GM12878 (cell line): ENCODE measurements around the gene PRX. TPM values are rescaled to one million over a fixed set of nuclear protein-coding genes. Genes with fewer than 3 reads are reported as not detected.

ENCODE experiments used
- ATAC-seq: fragments of 200-7000 bp; cut with Tn5 transposase; 3 replicates; pipeline ENCODE4 v1.9.1; 2020; ENCODE audit warnings: mild to moderate bottlenecking, moderate library complexity
- BruUV-seq: library from RNA; stranded (reverse); fragments of 400-500 nt; replicated peaks from 2 replicates; lab custom pipeline; 2021; lab: Mats Ljungman, UMichigan
- CTCF ChIA-PET: fragments of 300-600 bp; sonication (Branson Sonifier 250); formaldehyde crosslinking; extraction: SDS; loops from one replicate; lab custom pipeline; 2021; ENCODE audit warnings: inconsistent platforms; lab: Yijun Ruan, JAX
- POLR2A ChIA-PET: fragments of 350-600 bp; formaldehyde crosslinking; extraction: SDS; loops from one replicate; lab custom pipeline; 2021; ENCODE audit warnings: inconsistent platforms; lab: Charles Lee
- RAD21 ChIA-PET: fragments of 300-600 bp; sonication (Branson Sonifier 250); formaldehyde crosslinking; loops from one replicate; lab custom pipeline; 2023; ENCODE audit warnings: antibody characterized with exemption; ENCODE audit not compliant: unreplicated experiment; lab: Charles Lee
- SMC1A ChIA-PET: fragments of 300-600 bp; sonication (Branson Sonifier 250); formaldehyde crosslinking; loops from one replicate; lab custom pipeline; 2023; ENCODE audit not compliant: unreplicated experiment, uncharacterized antibody; lab: Charles Lee
- DNase-seq: peaks from one replicate; pipeline ENCODE4 v3.0.0-alpha.2; 2011; ENCODE audit warnings: low read depth, low spot score
- FAIRE-seq: peaks from 3 replicates; lab custom pipeline; 2011; peaks lifted over from hg19 to GRCh38; lab: Jason Lieb, UNC
- H2AFZ ChIP-seq: 2 replicates; pipeline ENCODE4 v1.6.0; 2011; ENCODE audit warnings: low read depth, low read length, control low read depth; ENCODE audit not compliant: control insufficient read depth
- H3K27ac ChIP-seq: 2 replicates; pipeline ENCODE4 v1.5.1; 2011; ENCODE audit warnings: control low read depth; ENCODE audit not compliant: control insufficient read depth, insufficient read depth
- H3K27me3 ChIP-seq, 2 experiments: replicated peaks in 1 of 2; 2 replicates each; pipeline versions ENCODE4 v1.6.0 to v1.6.1; 2011; ENCODE audit warnings: low read length in 1 of 2; ENCODE audit not compliant: control insufficient read depth in 2 of 2, insufficient read depth in 2 of 2
- H3K36me3 ChIP-seq, 2 experiments: 2 replicates each; pipeline ENCODE4 v1.5.1; 2011; ENCODE audit warnings: low read length in 1 of 2; ENCODE audit not compliant: control insufficient read depth in 2 of 2, insufficient read depth in 2 of 2
- H3K4me1 ChIP-seq: 2 replicates; pipeline ENCODE4 v1.6.1; 2011; ENCODE audit warnings: mild to moderate bottlenecking, low read length, moderate library complexity, mixed read lengths; ENCODE audit not compliant: control insufficient read depth, insufficient read depth
- H3K4me2 ChIP-seq: 2 replicates; pipeline ENCODE4 v1.6.0; 2011; ENCODE audit warnings: control low read depth; ENCODE audit not compliant: control insufficient read depth, insufficient read depth
- H3K4me3 ChIP-seq: fragments of 200-600 bp; sonication (generic); 2 replicates; pipeline ENCODE4 v1.5.1; 2016
- H3K79me2 ChIP-seq: 2 replicates; pipeline ENCODE4 v1.6.0; 2011; ENCODE audit warnings: low read length; ENCODE audit not compliant: control insufficient read depth, insufficient read depth
- H3K9ac ChIP-seq: 2 replicates; pipeline ENCODE4 v1.8.0; 2011; ENCODE audit warnings: low read length, control low read depth, mixed read lengths; ENCODE audit not compliant: control insufficient read depth, insufficient read depth
- H3K9me3 ChIP-seq: replicated peaks from 3 replicates; pipeline ENCODE4 v1.5.1; 2011; ENCODE audit warnings: mild to moderate bottlenecking, low read length; ENCODE audit not compliant: control insufficient read depth, insufficient read depth
- H4K20me1 ChIP-seq: 2 replicates; pipeline ENCODE4 v1.6.0; 2011; ENCODE audit not compliant: control insufficient read depth, insufficient read depth
- BRCA1 ChIP-seq: IDR thresholded peaks from 2 replicates; pipeline ENCODE4 v1.6.1; 2011; ENCODE audit warnings: low read depth, low read length, improper control_type of control experiment
- CBFB ChIP-seq: IDR thresholded peaks from 2 replicates; pipeline ENCODE4 v1.6.1; 2016; ENCODE audit warnings: antibody characterized with exemption, low read depth
- CEBPB ChIP-seq, 2 experiments: fragments of 150-350 bp in 1 of 2; IDR thresholded peaks; 2 replicates each; pipeline ENCODE4 v1.6.1; 2012 to 2014; ENCODE audit warnings: low read depth in 2 of 2, low read length in 2 of 2, borderline replicate concordance in 1 of 2, inconsistent platforms in 1 of 2
- FOXM1 ChIP-seq: IDR thresholded peaks from 2 replicates; pipeline ENCODE4 v1.6.1; 2012; ENCODE audit warnings: low read depth, mild to moderate bottlenecking, inconsistent platforms, low read length, moderate library complexity
- HDAC6 ChIP-seq: fragments of 200-600 bp; sonication (generic); IDR thresholded peaks from one replicate; pipeline ENCODE4 v1.8.0; 2017; ENCODE audit warnings: antibody characterized with exemption; ENCODE audit not compliant: unreplicated experiment
- IKZF2 ChIP-seq, 2 experiments: fragments of 450-650 bp; IDR thresholded peaks; 2 replicates each; pipeline ENCODE4 v1.6.1; 2017; ENCODE audit warnings: mild to moderate bottlenecking in 2 of 2, moderate library complexity in 2 of 2
- NFIC ChIP-seq: IDR thresholded peaks from 2 replicates; pipeline ENCODE4 v1.6.1; 2012; ENCODE audit warnings: low read depth, mild to moderate bottlenecking, inconsistent platforms, low read length, moderate library complexity
- RAD21 ChIP-seq: IDR thresholded peaks from 2 replicates; pipeline ENCODE4 v1.6.1; 2011; ENCODE audit warnings: mild to moderate bottlenecking, low read depth, low read length, moderate library complexity; ENCODE audit not compliant: insufficient read depth
- RAD51 ChIP-seq: fragments of 450-650 bp; IDR thresholded peaks from 2 replicates; pipeline ENCODE4 v1.6.1; 2016; ENCODE audit warnings: moderate library complexity, mild to moderate bottlenecking, inconsistent platforms
- SRF ChIP-seq, 2 experiments: IDR thresholded peaks; 2 replicates each; pipeline ENCODE4 v1.6.1; 2011; ENCODE audit warnings: low read depth in 2 of 2, low read length in 2 of 2, mild to moderate bottlenecking in 1 of 2, moderate library complexity in 1 of 2
- TARDBP ChIP-seq: IDR thresholded peaks from 2 replicates; pipeline ENCODE4 v1.6.1; 2016; ENCODE audit warnings: borderline replicate concordance
- ZSCAN29 ChIP-seq: fragments of 450-650 bp; IDR thresholded peaks from 2 replicates; pipeline ENCODE4 v1.6.1; 2017; ENCODE audit warnings: mild to moderate bottlenecking, moderate library complexity
- WGBS: methylation state at CpG from one replicate; pipeline ENCODE4 v1.1.6; 2016; ENCODE audit warnings: low lambda C conversion rate; ENCODE audit not compliant: insufficient replicate concordance, insufficient coverage; ENCODE audit errors: missing lambda C conversion rate; 5-methylcytosine and 5-hydroxymethylcytosine counted together
- in situ Hi-C: fragments of 300-500 bp; cut with MboI; formaldehyde crosslinking; loops from 9 replicates; pipeline ENCODE4 v1.14.3; 2018; ENCODE audit warnings: mixed read lengths
- intact Hi-C: fragments of 100-400 bp; cut with micrococcal nuclease; formaldehyde crosslinking; loops from one replicate; pipeline ENCODE4 v1.14.2; 2022; ENCODE audit not compliant: unreplicated experiment
- polyA plus RNA-seq, 11 experiments: library from polyadenylated mRNA; depleted of rRNA in 4 of 11; unstranded in 6 of 11; stranded (reverse) in 5 of 11; fragments of >200 nt; fragmentation: Nextera tagmentation in 4 of 11; fragmentation: Illumina TruSeq in 1 of 11; extraction: Ambion mirVana in 4 of 11; extraction: Trizol in 1 of 11; gene quantifications; 1 replicate in 1 of 11; 2 replicates in 10 of 11; pipeline versions ENCODE4 v1.2.1 to v1.2.3, GENCODE V29; 2011 to 2016; ENCODE audit warnings: inconsistent platforms in 2 of 11, missing spikeins in 2 of 11, low read depth in 1 of 11
- total RNA-seq, 4 experiments: library from RNA; depleted of rRNA in 3 of 4; stranded (reverse); fragments of >200 nt in 3 of 4; fragmentation: Illumina TruSeq in 1 of 4; extraction: Trizol in 1 of 4; gene quantifications; 2 replicates each; pipeline versions ENCODE4 v1.2.1 to v1.2.3, GENCODE V29; 2013 to 2021
- TF ChIP-seq, protein P1 (sequence below): fragments of 450-650 bp; IDR thresholded peaks from 2 replicates; pipeline ENCODE4 v1.6.1; 2016; ENCODE audit warnings: mild to moderate bottlenecking
- TF ChIP-seq, protein P2 (sequence below): IDR thresholded peaks from 2 replicates; pipeline ENCODE4 v1.6.1; 2012; ENCODE audit warnings: low read length, inconsistent platforms
- TF ChIP-seq, protein P3 (sequence below): fragments of 450-650 bp; IDR thresholded peaks from 2 replicates; pipeline ENCODE4 v1.6.1; 2018; ENCODE audit warnings: borderline replicate concordance, mild to moderate bottlenecking; ENCODE audit not compliant: partially characterized antibody
- TF ChIP-seq, protein P4 (sequence below): fragments of 450-650 bp; IDR thresholded peaks from 2 replicates; pipeline ENCODE4 v1.6.1; 2014; ENCODE audit warnings: mild to moderate bottlenecking

The PRX gene
- total and polyA plus RNA-seq, 10 of the 15 experiments (the other 5 are each of a cell fraction or from before 2014, with no cell fraction given) = 0.02 to 1.4 (median 0.54) TPM; not detected in 1

DNA sequence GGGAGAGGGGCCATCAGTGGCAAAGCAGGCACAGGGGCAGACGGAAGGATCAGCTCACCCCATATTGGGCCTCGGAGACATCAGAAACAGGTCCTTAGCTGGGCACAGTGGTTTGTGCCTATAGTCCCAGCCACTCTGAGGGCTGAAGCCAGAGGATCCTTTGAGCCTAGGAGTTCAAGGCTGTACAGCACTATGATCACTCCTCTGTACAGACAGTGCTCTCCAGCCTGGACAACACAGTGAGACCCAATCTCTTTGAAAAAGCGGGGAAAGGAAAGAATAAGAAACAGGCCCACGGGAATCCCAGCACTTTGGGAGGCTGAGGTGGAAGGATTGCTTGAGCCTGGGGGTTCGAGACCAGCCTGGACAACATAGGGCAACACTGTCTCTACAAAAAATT, 6.6 kb upstream of the PRX start:
- in situ Hi-C loops (no loop called here), intact Hi-C loops (loop anchor here (5.0 kb wide), 1 partner anchor 62 kb away; no protein-coding TSS in a partner anchor)
- DNase-seq = no peak
- Histone ChIP-seq H3K4me1 (peaks cover 22% of the 10 kb centered on the region), H4K20me1 (no peaks in the 10 kb centered on the region), H2AFZ (no peak overlapping the region), H3K27me3 (no peaks in the 10 kb centered on the region), H3K9me3 (no peaks in the 10 kb centered on the region), H3K36me3 (peaks cover 0 to 6% of the 10 kb centered on the region in 2 experiments; a peak in 2 of 4 replicates), H3K9ac (no peak overlapping the region), H3K27ac (no peak overlapping the region), H3K4me2 (no peak overlapping the region), H3K4me3 (no peak overlapping the region), H3K79me2 (peaks cover 22% of the 10 kb centered on the region)
- ChIA-PET SMC1A (interaction anchor here (0.7 to 2.3 kb wide), 12 partner anchors 8 to 114 kb away, joined by 3 to 35 read pairs (median 6); partner anchors contain the start of genes BLVRB and SERTAD3), CTCF (interaction anchor here (1.2 to 7.1 kb wide), 13 partner anchors 9 to 184 kb away, joined by 3 to 67 read pairs (median 8); partner anchors contain the start of genes BLVRB, C19orf47, PLD3 and SERTAD3), RAD21 (interaction anchor here (0.6 to 2.7 kb wide), 7 partner anchors 8 to 115 kb away, joined by 5 to 35 read pairs (median 15); partner anchors contain the start of genes BLVRB and SERTAD3), POLR2A (interaction anchor here (0.6 to 5.5 kb wide), 10 partner anchors 9 to 24 kb away, joined by 3 to 55 read pairs (median 8); partner anchors contain the start of gene SERTAD3)
- 88% methylated on average over 5 of the region's 5 CpGs for WGBS
- no TSS peak for BruUV-seq
- FAIRE-seq = no peak
- TF ChIP-seq NFIC (no peak), IKZF2 (IDR thresholded peaks at IDR 0.05) (no peak), RAD51 (no peak), BRCA1 (no peak), FOXM1 (no peak), HDAC6 (no peak), CEBPB (IDR thresholded peaks at IDR 0.05; ENCODE audit: borderline replicate concordance in 1 of 2, low read depth in 2 of 2, low read length in 2 of 2) (no peak), SRF (IDR thresholded peaks at IDR 0.05; ENCODE audit: low read depth in 2 of 2, low read length in 2 of 2) (no peak), RAD21 (no peak), ZSCAN29 (no peak), CBFB (no peak), TARDBP (no peak)
- TF ChIP-seq, protein P1, sequence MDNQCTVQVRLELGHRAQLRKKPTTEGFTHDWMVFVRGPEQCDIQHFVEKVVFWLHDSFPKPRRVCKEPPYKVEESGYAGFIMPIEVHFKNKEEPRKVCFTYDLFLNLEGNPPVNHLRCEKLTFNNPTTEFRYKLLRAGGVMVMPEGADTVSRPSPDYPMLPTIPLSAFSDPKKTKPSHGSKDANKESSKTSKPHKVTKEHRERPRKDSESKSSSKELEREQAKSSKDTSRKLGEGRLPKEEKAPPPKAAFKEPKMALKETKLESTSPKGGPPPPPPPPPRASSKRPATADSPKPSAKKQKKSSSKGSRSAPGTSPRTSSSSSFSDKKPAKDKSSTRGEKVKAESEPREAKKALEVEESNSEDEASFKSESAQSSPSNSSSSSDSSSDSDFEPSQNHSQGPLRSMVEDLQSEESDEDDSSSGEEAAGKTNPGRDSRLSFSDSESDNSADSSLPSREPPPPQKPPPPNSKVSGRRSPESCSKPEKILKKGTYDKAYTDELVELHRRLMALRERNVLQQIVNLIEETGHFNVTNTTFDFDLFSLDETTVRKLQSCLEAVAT = no peak
- TF ChIP-seq, protein P2, sequence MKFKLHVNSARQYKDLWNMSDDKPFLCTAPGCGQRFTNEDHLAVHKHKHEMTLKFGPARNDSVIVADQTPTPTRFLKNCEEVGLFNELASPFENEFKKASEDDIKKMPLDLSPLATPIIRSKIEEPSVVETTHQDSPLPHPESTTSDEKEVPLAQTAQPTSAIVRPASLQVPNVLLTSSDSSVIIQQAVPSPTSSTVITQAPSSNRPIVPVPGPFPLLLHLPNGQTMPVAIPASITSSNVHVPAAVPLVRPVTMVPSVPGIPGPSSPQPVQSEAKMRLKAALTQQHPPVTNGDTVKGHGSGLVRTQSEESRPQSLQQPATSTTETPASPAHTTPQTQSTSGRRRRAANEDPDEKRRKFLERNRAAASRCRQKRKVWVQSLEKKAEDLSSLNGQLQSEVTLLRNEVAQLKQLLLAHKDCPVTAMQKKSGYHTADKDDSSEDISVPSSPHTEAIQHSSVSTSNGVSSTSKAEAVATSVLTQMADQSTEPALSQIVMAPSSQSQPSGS = no peak
- TF ChIP-seq, protein P3, sequence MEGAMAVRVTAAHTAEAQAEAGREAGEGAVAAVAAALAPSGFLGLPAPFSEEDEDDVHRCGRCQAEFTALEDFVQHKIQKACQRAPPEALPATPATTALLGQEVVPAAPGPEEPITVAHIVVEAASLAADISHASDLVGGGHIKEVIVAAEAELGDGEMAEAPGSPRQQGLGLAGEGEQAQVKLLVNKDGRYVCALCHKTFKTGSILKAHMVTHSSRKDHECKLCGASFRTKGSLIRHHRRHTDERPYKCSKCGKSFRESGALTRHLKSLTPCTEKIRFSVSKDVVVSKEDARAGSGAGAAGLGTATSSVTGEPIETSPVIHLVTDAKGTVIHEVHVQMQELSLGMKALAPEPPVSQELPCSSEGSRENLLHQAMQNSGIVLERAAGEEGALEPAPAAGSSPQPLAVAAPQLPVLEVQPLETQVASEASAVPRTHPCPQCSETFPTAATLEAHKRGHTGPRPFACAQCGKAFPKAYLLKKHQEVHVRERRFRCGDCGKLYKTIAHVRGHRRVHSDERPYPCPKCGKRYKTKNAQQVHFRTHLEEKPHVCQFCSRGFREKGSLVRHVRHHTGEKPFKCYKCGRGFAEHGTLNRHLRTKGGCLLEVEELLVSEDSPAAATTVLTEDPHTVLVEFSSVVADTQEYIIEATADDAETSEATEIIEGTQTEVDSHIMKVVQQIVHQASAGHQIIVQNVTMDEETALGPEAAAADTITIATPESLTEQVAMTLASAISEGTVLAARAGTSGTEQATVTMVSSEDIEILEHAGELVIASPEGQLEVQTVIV = no peak
- TF ChIP-seq, protein P4, sequence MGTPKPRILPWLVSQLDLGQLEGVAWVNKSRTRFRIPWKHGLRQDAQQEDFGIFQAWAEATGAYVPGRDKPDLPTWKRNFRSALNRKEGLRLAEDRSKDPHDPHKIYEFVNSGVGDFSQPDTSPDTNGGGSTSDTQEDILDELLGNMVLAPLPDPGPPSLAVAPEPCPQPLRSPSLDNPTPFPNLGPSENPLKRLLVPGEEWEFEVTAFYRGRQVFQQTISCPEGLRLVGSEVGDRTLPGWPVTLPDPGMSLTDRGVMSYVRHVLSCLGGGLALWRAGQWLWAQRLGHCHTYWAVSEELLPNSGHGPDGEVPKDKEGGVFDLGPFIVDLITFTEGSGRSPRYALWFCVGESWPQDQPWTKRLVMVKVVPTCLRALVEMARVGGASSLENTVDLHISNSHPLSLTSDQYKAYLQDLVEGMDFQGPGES = no peak
- no peak for ATAC-seq
